ELF-1 (cell line): ENCODE measurements around the gene COL20A1.
"Not testable (repeated sequence)": the region's sequence is repeated elsewhere in the genome, so short reads cannot be mapped to it uniquely, and the experiment has no call there.

Experiments used
- DNase-seq: peaks from one replicate; pipeline ENCODE4 v3.0.0-alpha.2; 2016; ENCODE audit warnings: low read depth, low spot score

Gene COL20A1

GRCh38 chr20:63290136-63290676 is 2.8 kb upstream of the COL20A1 start:
- no peak for DNase-seq

- peak; percentile 86 for DNase-seq
Measured at GRCh38 chr20:63290677-63291472, 2.1 kb upstream of the COL20A1 start.

- DNase-seq, result no peak
Measured at GRCh38 chr20:63291811-63292210, 1.2 kb upstream of the COL20A1 start.

GRCh38 chr20:63292292-63292701 is 689 bp upstream of the COL20A1 start:
- no peak for DNase-seq

- DNase-seq, result no peak
Measured at GRCh38 chr20:63293456-63293855, 470 bp downstream of the COL20A1 start.

GRCh38 chr20:63293871-63294535 is 1.0 kb downstream of the COL20A1 start:
- DNase-seq, result no peak

GRCh38 chr20:63294536-63294900 is 1.5 kb downstream of the COL20A1 start:
- no peak for DNase-seq

GRCh38 chr20:63295018-63295417 is 2.0 kb downstream of the COL20A1 start:
- DNase-seq, result no peak

GRCh38 chr20:63295422-63295821 is 2.4 kb downstream of the COL20A1 start:
- no peak for DNase-seq

- DNase-seq, result no peak
Measured at GRCh38 chr20:63295846-63296245, 2.9 kb downstream of the COL20A1 start.

GRCh38 chr20:63296531-63297299 is 3.7 kb downstream of the COL20A1 start:
- DNase-seq, result no peak

GRCh38 chr20:63297371-63297781 is 4.4 kb downstream of the COL20A1 start:
- DNase-seq, result no peak

- no peak for DNase-seq
Measured at GRCh38 chr20:63297796-63298572, 5.0 kb downstream of the COL20A1 start.

GRCh38 chr20:63298731-63299312 is 5.8 kb downstream of the COL20A1 start:
- DNase-seq, result no peak

GRCh38 chr20:63301671-63302070 is 8.7 kb downstream of the COL20A1 start:
- no peak for DNase-seq

GRCh38 chr20:63303095-63303666 is 10.2 kb downstream of the COL20A1 start:
- no peak for DNase-seq

- DNase-seq, result no peak
Measured at GRCh38 chr20:63305393-63305792, 12.4 kb downstream of the COL20A1 start.

- DNase-seq, result not testable (repeated sequence)
Measured at GRCh38 chr20:63305933-63306672, 13.1 kb downstream of the COL20A1 start.

- no peak for DNase-seq
Measured at GRCh38 chr20:63306673-63307537, 13.9 kb downstream of the COL20A1 start.
